ENCODE measurements around the gene SPRYD4.

SPRYD4 gene

GRCh38 chr12:56522411-56523193 lies 54.2 kb downstream of the SPRYD4 start:
- DNase-seq, result no peak

GRCh38 chr12:56528846-56529245 lies 60.5 kb downstream of the SPRYD4 start:
- no peak for DNase-seq
